H1 (cell line): ENCODE results near the gene PTX3. TPM values are rescaled to one million over a fixed set of nuclear protein-coding genes. Genes with fewer than 3 reads are reported as not detected.

Experiments
- GABPA ChIP-seq: IDR thresholded peaks from 2 replicates; pipeline ENCODE4 v1.6.1; 2011; ENCODE audit warnings: mild to moderate bottlenecking, low read length, moderate library complexity, borderline replicate concordance; ENCODE audit not compliant: insufficient read depth
- HDAC2 ChIP-seq, 2 experiments: fragments of 300-600 bp in 1 of 2; sonication (generic) in 1 of 2; IDR thresholded peaks; 2 replicates each; pipeline ENCODE4 v1.6.1; 2011 to 2012; ENCODE audit warnings: low read depth in 2 of 2, low read length in 2 of 2, mild to moderate bottlenecking in 2 of 2, moderate library complexity in 2 of 2, borderline replicate concordance in 1 of 2, inconsistent platforms in 1 of 2
- NRF1 ChIP-seq: IDR thresholded peaks from 2 replicates; pipeline ENCODE4 v1.6.1; 2011; ENCODE audit warnings: mild to moderate bottlenecking, low read depth, low read length, improper control_type of control experiment
- SAP30 ChIP-seq: fragments of 300-600 bp; sonication (generic); IDR thresholded peaks from 2 replicates; pipeline ENCODE4 v1.7.1; 2012; ENCODE audit warnings: low read length, moderate library complexity, mild to moderate bottlenecking, inconsistent platforms; ENCODE audit not compliant: insufficient read depth, insufficient replicate concordance
- SP2 ChIP-seq: IDR thresholded peaks from 2 replicates; pipeline ENCODE4 v1.6.1; 2012; ENCODE audit warnings: mild to moderate bottlenecking, low read length, inconsistent platforms
- SUZ12 ChIP-seq: fragments of 200-600 bp; sonication (generic); IDR thresholded peaks from 2 replicates; pipeline ENCODE4 v1.6.1; 2012; ENCODE audit warnings: mild to moderate bottlenecking, inconsistent platforms, low read length, moderate library complexity, mixed read lengths
- polyA plus RNA-seq, 7 experiments: library from polyadenylated mRNA; depleted of rRNA in 3 of 7; stranded (reverse) in 5 of 7; unstranded in 2 of 7; fragments of >200 nt in 5 of 7; fragments of 200-250 nt in 2 of 7; gene quantifications; 1 replicate in 5 of 7; 2 replicates in 1 of 7; 4 replicates in 1 of 7; pipeline versions ENCODE4 v1.2.1 to v1.2.3, GENCODE V29; 2011 to 2013; ENCODE audit warnings: missing spikeins in 2 of 7, mixed read lengths in 2 of 7
- total RNA-seq: library from RNA; stranded (reverse); fragmentation: NEBNext Ultra II Directional; extraction: Animal tissue kit (Norgen Biotek cat#: 25700); gene quantifications from 2 replicates; pipeline ENCODE4 v1.2.1, GENCODE V29; 2021

PTX3 gene
- total and polyA plus RNA-seq, 2 of the 8 experiments (the other 6 are each of a cell fraction or from before 2014, with no cell fraction given) = 1.2 to 1.7 TPM

DNA sequence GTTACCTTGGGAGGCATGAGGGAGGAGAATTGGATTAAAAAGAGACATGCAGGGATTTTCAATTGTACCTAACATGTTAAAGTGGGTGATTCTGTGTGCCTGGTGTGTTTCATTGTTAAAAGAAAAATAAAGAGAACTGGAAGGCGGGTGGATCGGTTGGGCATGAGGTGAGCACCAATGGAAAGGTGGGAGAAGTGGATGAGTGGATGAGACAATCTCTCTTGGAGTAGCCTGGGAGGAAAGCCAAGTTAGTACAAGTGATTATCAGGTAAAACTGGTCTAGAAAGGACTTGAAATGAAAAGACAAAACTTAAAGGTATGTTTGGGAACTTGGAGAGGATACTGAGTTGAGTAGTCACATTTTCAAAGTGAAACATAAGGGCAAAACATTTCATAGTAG lies 54.5 kb downstream of the PTX3 start (continued):
- TF ChIP-seq HDAC2 (IDR thresholded peaks at IDR 0.05; ENCODE audit: borderline replicate concordance in 1 of 2, low read depth in 2 of 2, low read length in 2 of 2) = no peak
- TF ChIP-seq SP2 = no peak
- no peak for TF ChIP-seq GABPA
- TF ChIP-seq SAP30 = no peak
- no peak for TF ChIP-seq SUZ12
- TF ChIP-seq NRF1 = no peak

Other genes with a start within 250 kb of the PTX3 start
- gene VEPH1, start 66.6 kb downstream of the PTX3 start, total RNA-seq = 10.9 and 18.3 TPM in 2 replicates
- 9.1 and 12.0 TPM in 2 replicates for gene VEPH1, start 66.6 kb downstream of the PTX3 start, polyA plus RNA-seq (2011; rRNA removed)